Activated T-helper 1 cell treated with anti-CD3 and anti-CD28 coated beads, Interleukin-12 subunit alpha, Interleukin-12 subunit beta, Interleukin-2, Interleukin-4 antibody, amounts not matched to agents 30 ng/mL and 10 ng/mL and 1 ng/mL, durations not matched to agents 14 hours and 24 hours and 36 hours (primary cell): ENCODE measurements around the gene PATJ. TPM values are rescaled to one million over a fixed set of nuclear protein-coding genes. Genes with fewer than 3 reads are reported as not detected.
"Not testable (repeated sequence)": the region's sequence is repeated elsewhere in the genome, so short reads cannot be mapped to it uniquely, and the experiment has no call there.

Experiments
- DNase-seq: peaks from one replicate; pipeline ENCODE4 v3.0.0; 2021; ENCODE audit warnings: low spot score
- H3K27ac Mint-ChIP-seq: one replicate; pipeline ENCODE4 v1.8.0; 2021; ENCODE audit warnings: mild to moderate bottlenecking, mixed read lengths
- H3K27me3 Mint-ChIP-seq: one replicate; pipeline ENCODE4 v1.8.0; 2022; ENCODE audit warnings: mild to moderate bottlenecking, moderate library complexity, mixed read lengths; ENCODE audit not compliant: insufficient read depth
- H3K36me3 Mint-ChIP-seq: one replicate; pipeline ENCODE4 v1.8.0; 2021; ENCODE audit warnings: low read depth, mixed read lengths
- H3K4me1 Mint-ChIP-seq: one replicate; pipeline ENCODE4 v1.8.0; 2021; ENCODE audit warnings: low read depth, mixed read lengths
- H3K4me3 Mint-ChIP-seq: one replicate; pipeline ENCODE4 v1.8.0; 2021; ENCODE audit warnings: mild to moderate bottlenecking, moderate library complexity, mixed read lengths
- H3K9me3 Mint-ChIP-seq: one replicate; pipeline ENCODE4 v1.8.0; 2021; ENCODE audit warnings: mixed read lengths
- intact Hi-C: fragments of 100-400 bp; cut with micrococcal nuclease; formaldehyde crosslinking; loops from one replicate; pipeline ENCODE4 v1.15.1; 2024
- total RNA-seq: library from RNA; stranded (reverse); gene quantifications from 2 replicates; pipeline ENCODE4 v1.2.3, GENCODE V29; 2022

PATJ gene
- total RNA-seq, 1 donor from 2014 or later: 5.1 TPM

DNA sequence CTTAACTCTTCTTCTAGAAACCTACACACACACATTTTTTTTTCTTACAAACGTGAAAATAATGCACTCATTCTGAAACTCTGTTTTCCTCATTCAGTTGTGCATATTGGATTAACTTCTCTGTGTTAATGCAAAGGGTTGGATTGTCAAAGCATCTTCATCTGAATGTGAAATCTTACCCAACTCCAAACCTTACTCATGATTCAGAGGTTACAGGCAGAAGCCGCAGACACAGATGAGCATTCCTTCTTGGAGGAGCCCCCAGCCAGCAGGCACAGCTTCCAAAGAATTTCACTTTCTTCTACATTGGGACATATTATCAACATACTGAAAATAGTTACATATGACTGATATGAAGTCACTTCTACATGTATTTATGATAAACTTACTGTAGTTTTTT, 15.7 kb downstream of the PATJ start:
- Mint-ChIP-seq H3K9me3 (no peaks in the 10 kb centered on the region), H3K27me3 (no peaks in the 10 kb centered on the region), H3K36me3 (no peaks in the 10 kb centered on the region), H3K4me3 (no peak overlapping the region), H3K27ac (no peak overlapping the region), H3K4me1 (peaks cover 6% of the 10 kb centered on the region)
- intact Hi-C loops: no loop called here
- DNase-seq: no peak

DNA sequence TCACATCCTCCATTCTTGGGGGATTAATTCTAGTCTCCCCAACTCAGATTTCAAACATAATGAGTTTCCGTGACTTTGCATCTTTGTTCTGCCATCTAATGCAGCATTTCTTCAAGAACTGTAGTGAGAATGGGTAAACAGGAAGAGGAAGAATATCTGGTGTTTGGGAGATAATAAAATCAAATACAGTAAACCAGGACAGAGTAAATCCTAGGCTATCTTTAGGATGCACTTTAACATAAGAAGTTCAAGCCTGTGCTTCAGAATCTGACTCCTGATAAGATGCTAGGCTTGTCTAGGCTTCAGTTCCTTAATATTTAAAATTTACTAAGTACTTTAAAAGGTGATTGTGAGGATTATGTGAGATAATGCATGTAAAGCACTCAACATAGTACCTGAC, 27.9 kb downstream of the PATJ start:
- no peaks in the 10 kb centered on the region for H3K27me3 Mint-ChIP-seq
- peaks cover 12% of the 10 kb centered on the region for H3K36me3 Mint-ChIP-seq
- intact Hi-C loops: no loop called here
- H3K4me1 Mint-ChIP-seq: no peaks in the 10 kb centered on the region
- DNase-seq: no peak
- H3K4me3 Mint-ChIP-seq: no peak overlapping the region
- H3K9me3 Mint-ChIP-seq: no peaks in the 10 kb centered on the region
- H3K27ac Mint-ChIP-seq: no peak overlapping the region

- Mint-ChIP-seq H3K4me1 (peaks cover 14% of the 10 kb centered on the region), H3K27me3 (no peaks in the 10 kb centered on the region), H3K9me3 (peaks cover 4% of the 10 kb centered on the region), H3K36me3 (peaks cover 13% of the 10 kb centered on the region), H3K27ac (no peak overlapping the region), H3K4me3 (no peak overlapping the region)
- DNase-seq: no peak
- intact Hi-C loops: no loop called here
These were observed 33.8 kb downstream of the PATJ start for GRCh38 chr1:61776091-61776490.

DNA sequence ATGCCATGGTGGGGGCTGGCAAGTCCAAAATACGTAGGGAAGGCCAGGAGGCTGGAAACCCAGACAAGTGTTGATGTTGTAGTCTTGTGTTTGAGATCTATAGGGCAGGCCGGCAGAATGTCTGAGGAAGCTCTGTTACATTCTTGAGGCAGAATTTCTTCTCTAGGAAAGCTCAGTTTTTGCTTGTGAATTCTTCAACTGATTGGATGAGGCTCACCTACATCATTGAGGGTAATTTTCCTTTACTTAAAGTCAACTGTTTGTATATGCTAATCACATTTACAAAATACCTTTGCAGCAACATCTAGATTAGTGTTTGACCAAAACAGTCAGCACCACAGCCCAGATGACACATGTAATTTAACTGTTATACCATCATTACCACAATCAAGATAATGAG, 37.0 kb downstream of the PATJ start:
- Mint-ChIP-seq H3K36me3 (peaks cover 13% of the 10 kb centered on the region), H3K4me3 (no peak overlapping the region), H3K27me3 (no peaks in the 10 kb centered on the region), H3K9me3 (peaks cover 4% of the 10 kb centered on the region), H3K27ac (no peak overlapping the region), H3K4me1 (peaks cover 45% of the 10 kb centered on the region)
- intact Hi-C loops: no loop called here
- no peak for DNase-seq

- no peak overlapping the region for H3K4me3 Mint-ChIP-seq
These were observed 38.9 kb downstream of the PATJ start for GRCh38 chr1:61781151-61781550.

DNA sequence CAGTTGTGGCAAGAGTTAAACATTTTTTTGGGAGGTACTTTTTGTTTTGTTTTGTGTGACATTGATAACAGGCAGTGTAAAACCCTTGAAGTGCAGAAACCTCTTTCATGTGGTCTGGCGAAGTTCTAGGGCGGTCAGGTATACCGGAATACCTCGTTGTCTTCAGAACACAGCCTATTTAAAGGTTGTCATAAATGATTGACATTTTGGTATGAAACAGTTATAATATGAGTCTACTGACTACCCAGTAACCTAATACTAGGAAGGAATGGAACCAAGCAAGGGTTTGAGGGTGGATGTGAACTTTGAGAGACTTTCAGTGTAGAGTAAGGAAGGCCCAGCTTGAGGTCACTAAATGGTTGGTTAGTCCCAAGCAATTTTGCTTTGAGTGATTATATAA, 40.5 kb downstream of the PATJ start:
- Mint-ChIP-seq H3K4me3 (no peak overlapping the region), H3K4me1 (peaks cover 57% of the 10 kb centered on the region), H3K27ac (peak overlapping the region; percentile 78), H3K9me3 (peaks cover 7% of the 10 kb centered on the region), H3K27me3 (no peaks in the 10 kb centered on the region), H3K36me3 (peaks cover 19% of the 10 kb centered on the region)
- peak; percentile 70 for DNase-seq
- intact Hi-C loops: loop anchor here (1.0 to 5.0 kb wide), 7 partner anchors 14 to 1970 kb away; partner anchors contain the start of genes HOOK1, PATJ, TM2D1 and USP1

More at GRCh38 chr1:61781151-61781550, 38.9 kb downstream of the PATJ start:
- Mint-ChIP-seq H3K36me3 (peaks cover 11% of the 10 kb centered on the region), H3K27me3 (no peaks in the 10 kb centered on the region), H3K4me1 (peaks cover 53% of the 10 kb centered on the region), H3K9me3 (peaks cover 4% of the 10 kb centered on the region), H3K27ac (peak overlapping the region; percentile 15)
- no peak for DNase-seq
- intact Hi-C loops: loop anchor here (5.0 kb wide), 4 partner anchors 464 to 1969 kb away; partner anchors contain the start of genes HOOK1 and USP1

GRCh38 chr1:61784726-61785125, 42.4 kb downstream of the PATJ start:
- no peak for DNase-seq
- peaks cover 52% of the 10 kb centered on the region for H3K4me1 Mint-ChIP-seq
- H3K4me3 Mint-ChIP-seq: no peak overlapping the region
- no peak overlapping the region for H3K27ac Mint-ChIP-seq
- no peaks in the 10 kb centered on the region for H3K27me3 Mint-ChIP-seq
- intact Hi-C loops: loop anchor here (5.0 kb wide), 4 partner anchors 467 to 1972 kb away; partner anchors contain the start of genes HOOK1 and USP1
- H3K36me3 Mint-ChIP-seq: peaks cover 11% of the 10 kb centered on the region
- peaks cover 4% of the 10 kb centered on the region for H3K9me3 Mint-ChIP-seq

DNA sequence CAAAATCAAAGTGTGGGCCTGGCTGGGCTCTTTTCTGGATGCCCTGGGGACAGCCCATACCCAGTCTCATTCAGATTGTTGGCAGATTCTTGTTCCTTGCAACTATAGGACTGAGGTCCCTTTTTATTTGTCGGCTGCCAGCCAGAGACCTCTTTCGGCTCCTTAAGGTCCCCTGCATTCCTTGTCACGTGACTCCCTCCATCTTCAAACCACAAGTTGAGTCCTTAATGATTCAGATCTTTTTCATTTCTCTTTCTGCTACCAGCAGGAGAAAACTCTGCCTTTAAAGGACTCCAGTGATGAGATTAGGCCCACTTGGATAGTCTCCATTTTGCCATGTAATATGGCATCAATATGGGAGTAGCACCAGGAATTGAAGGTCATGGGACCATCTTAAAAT, 48.6 kb downstream of the PATJ start:
- no peak for DNase-seq
- Mint-ChIP-seq H3K36me3 (peaks cover 24% of the 10 kb centered on the region), H3K4me1 (peaks cover 5% of the 10 kb centered on the region), H3K27ac (no peak overlapping the region), H3K4me3 (no peak overlapping the region), H3K27me3 (no peaks in the 10 kb centered on the region), H3K9me3 (peaks cover 3% of the 10 kb centered on the region)
- intact Hi-C loops: no loop called here

DNA sequence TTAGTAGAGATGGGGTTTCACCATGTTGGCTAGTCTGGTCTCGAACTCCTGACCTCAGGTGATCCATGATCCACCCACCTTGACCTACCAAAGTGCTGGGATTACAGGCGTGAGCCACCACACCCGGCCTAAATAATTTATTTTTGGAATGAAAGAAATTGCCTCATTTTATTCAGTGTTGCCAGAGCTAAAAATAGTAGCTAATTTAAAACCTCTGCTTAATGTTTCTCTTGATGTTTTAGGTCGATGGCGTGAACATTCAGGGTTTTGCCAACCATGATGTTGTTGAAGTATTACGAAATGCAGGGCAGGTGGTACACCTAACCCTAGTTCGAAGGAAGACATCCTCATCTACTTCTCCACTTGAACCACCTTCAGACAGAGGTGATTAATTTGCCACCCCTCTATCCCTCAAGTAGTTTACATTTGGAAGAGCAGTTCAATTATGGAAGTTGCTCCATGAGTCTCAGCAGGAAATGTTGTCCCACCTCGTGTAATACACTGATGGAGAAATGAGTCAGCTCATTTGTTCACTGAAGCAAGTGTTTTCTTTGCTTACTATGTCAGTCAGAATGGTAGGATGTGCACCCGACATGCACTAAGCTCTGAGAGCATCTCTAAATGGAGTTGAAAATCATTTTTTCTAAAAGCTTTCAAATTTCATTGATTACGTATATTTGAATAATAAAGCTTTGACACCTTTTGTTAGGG, 54.9 kb downstream of the PATJ start:
- no peaks in the 10 kb centered on the region for H3K9me3 Mint-ChIP-seq
- intact Hi-C loops: loop anchor here (2.0 kb wide), 1 partner anchor 14 kb away; no protein-coding TSS in a partner anchor
- peaks cover 9% of the 10 kb centered on the region for H3K4me1 Mint-ChIP-seq
- H3K36me3 Mint-ChIP-seq: peaks cover 20% of the 10 kb centered on the region
- no peaks in the 10 kb centered on the region for H3K27me3 Mint-ChIP-seq
- no peak for DNase-seq
- H3K27ac Mint-ChIP-seq: no peak overlapping the region
- no peak overlapping the region for H3K4me3 Mint-ChIP-seq

DNA sequence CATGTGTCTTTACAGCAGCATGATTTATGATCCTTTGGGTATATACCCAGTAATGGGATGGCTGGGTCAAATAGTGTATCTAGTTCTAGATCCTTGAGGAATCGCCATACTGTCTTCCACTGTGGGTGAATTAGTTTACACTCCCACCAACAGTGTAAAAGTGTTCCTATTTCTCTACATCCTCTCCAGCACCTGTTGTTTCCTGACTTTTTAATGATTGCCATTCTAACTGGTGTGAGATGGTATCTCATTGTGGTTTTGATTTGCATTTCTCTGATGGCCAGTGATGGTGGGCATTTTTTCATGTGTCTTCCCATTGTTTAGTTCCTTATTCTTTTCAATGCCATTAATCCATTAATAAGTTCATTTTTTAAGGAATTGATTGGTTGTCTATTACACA, 58.8 kb downstream of the PATJ start:
- intact Hi-C loops, H3K27ac Mint-ChIP-seq, H3K4me3 Mint-ChIP-seq, H3K9me3 Mint-ChIP-seq, H3K4me1 Mint-ChIP-seq, H3K27me3 Mint-ChIP-seq, DNase-seq: not testable (repeated sequence)
- peaks cover 12% of the 10 kb centered on the region for H3K36me3 Mint-ChIP-seq

GRCh38 chr1:61807606-61808140, 65.4 kb downstream of the PATJ start:
- intact Hi-C loops: no loop called here
- Mint-ChIP-seq H3K36me3 (peaks cover 5% of the 10 kb centered on the region), H3K4me1 (no peaks in the 10 kb centered on the region), H3K9me3 (no peaks in the 10 kb centered on the region), H3K27me3 (no peaks in the 10 kb centered on the region), H3K4me3 (no peak overlapping the region), H3K27ac (no peak overlapping the region)
- DNase-seq: no peak

- DNase-seq: no peak
- H3K36me3 Mint-ChIP-seq: peaks cover 5% of the 10 kb centered on the region
- H3K27ac Mint-ChIP-seq: no peak overlapping the region
- intact Hi-C loops: no loop called here
- no peak overlapping the region for H3K4me3 Mint-ChIP-seq
- no peaks in the 10 kb centered on the region for H3K9me3 Mint-ChIP-seq
- no peaks in the 10 kb centered on the region for H3K4me1 Mint-ChIP-seq
- H3K27me3 Mint-ChIP-seq: no peaks in the 10 kb centered on the region
These were observed 66.0 kb downstream of the PATJ start for GRCh38 chr1:61808321-61808720.

- no peaks in the 10 kb centered on the region for H3K4me1 Mint-ChIP-seq
- no peak for DNase-seq
- peaks cover 5% of the 10 kb centered on the region for H3K36me3 Mint-ChIP-seq
- H3K27ac Mint-ChIP-seq: no peak overlapping the region
- no peak overlapping the region for H3K4me3 Mint-ChIP-seq
- intact Hi-C loops: no loop called here
- H3K27me3 Mint-ChIP-seq: no peaks in the 10 kb centered on the region
- no peaks in the 10 kb centered on the region for H3K9me3 Mint-ChIP-seq
These were observed 66.7 kb downstream of the PATJ start for GRCh38 chr1:61808968-61809367.
